ENCODE data around the gene DHRS12.

GRCh38 chr13:51727634-51728274, 76.2 kb downstream of the DHRS12 start:
- TF ChIP-seq JUN (CRISPR knock-in tag; IDR thresholded peaks at IDR 0.05) (no peak), SP1 (CRISPR knock-in tag; conservative IDR thresholded peaks at IDR 0.05) (no peak), ZNF121 (CRISPR knock-in tag; IDR thresholded peaks at IDR 0.05) (no peak), ZNF423 (CRISPR knock-in tag; IDR thresholded peaks at IDR 0.05) (no peak), TEAD1 (CRISPR knock-in tag; IDR thresholded peaks at IDR 0.05) (no peak), PREB (CRISPR knock-in tag; IDR thresholded peaks at IDR 0.05; ENCODE audit: borderline replicate concordance) (no peak), HMGXB4 (CRISPR knock-in tag; IDR thresholded peaks at IDR 0.05) (no peak), ZSCAN18 (CRISPR knock-in tag; IDR thresholded peaks at IDR 0.05) (no peak), FOXP1 (CRISPR knock-in tag; IDR thresholded peaks at IDR 0.05; ENCODE audit: borderline replicate concordance) (no peak), GABPB1 (CRISPR knock-in tag; IDR thresholded peaks at IDR 0.05) (no peak), ZNF512 (CRISPR knock-in tag; IDR thresholded peaks at IDR 0.05; ENCODE audit: borderline replicate concordance) (no peak), ERG (CRISPR knock-in tag; IDR thresholded peaks at IDR 0.05) (no peak)
- TF ChIP-seq, protein P1, sequence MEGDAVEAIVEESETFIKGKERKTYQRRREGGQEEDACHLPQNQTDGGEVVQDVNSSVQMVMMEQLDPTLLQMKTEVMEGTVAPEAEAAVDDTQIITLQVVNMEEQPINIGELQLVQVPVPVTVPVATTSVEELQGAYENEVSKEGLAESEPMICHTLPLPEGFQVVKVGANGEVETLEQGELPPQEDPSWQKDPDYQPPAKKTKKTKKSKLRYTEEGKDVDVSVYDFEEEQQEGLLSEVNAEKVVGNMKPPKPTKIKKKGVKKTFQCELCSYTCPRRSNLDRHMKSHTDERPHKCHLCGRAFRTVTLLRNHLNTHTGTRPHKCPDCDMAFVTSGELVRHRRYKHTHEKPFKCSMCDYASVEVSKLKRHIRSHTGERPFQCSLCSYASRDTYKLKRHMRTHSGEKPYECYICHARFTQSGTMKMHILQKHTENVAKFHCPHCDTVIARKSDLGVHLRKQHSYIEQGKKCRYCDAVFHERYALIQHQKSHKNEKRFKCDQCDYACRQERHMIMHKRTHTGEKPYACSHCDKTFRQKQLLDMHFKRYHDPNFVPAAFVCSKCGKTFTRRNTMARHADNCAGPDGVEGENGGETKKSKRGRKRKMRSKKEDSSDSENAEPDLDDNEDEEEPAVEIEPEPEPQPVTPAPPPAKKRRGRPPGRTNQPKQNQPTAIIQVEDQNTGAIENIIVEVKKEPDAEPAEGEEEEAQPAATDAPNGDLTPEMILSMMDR (IDR thresholded peaks at IDR 0.05) = no peak
- TF ChIP-seq, protein P2, sequence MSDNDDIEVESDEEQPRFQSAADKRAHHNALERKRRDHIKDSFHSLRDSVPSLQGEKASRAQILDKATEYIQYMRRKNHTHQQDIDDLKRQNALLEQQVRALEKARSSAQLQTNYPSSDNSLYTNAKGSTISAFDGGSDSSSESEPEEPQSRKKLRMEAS (CRISPR knock-in tag; IDR thresholded peaks at IDR 0.05) = no peak

All from WTC11 (cell line).